Measurements from ENCODE around the gene DEPP1. TPM values are rescaled to one million over a fixed set of nuclear protein-coding genes. Genes with fewer than 3 reads are reported as not detected.

The DEPP1 gene
- total and polyA plus RNA-seq, 8 donors: 68.9 to 270 (median 173) TPM

GRCh38 chr10:44977287-44978212 is 1.1 kb downstream of the DEPP1 start:
- peak in 3 of 4 donors; percentile 1 to 3 (median 1) for ATAC-seq
- Histone ChIP-seq H3K4me1 (peaks cover 41 to 47% (median 43%) of the 10 kb centered on the region in 3 donors), H3K9me3 (no peaks in the 10 kb centered on the region), H3K27ac (peak overlapping the region; percentile 82 to 97 (median 90)), H3K36me3 (peaks cover 0 to 6% (median 6%) of the 10 kb centered on the region in 3 donors), H3K27me3 (no peaks in the 10 kb centered on the region), H3K4me3 (peak overlapping the region; percentile 63 to 97 (median 68))
- TF ChIP-seq CTCF (IDR thresholded peaks at IDR 0.05): no peak
- peak in 4 of 6 donors; percentile 54 to 87 (median 79) for DNase-seq
- WGBS, 2 donors: 7 to 8% methylated on average over 25 of the region's 25 CpGs
- no peak for FAIRE-seq
- intact Hi-C loops (cut with DNase I): no loop called here

- H3K27me3 ChIP-seq: no peaks in the 10 kb centered on the region
- no peak for TF ChIP-seq CTCF (IDR thresholded peaks at IDR 0.05)
- WGBS, 2 donors: 17 to 24% methylated on average over 9 of the region's 9 CpGs
- ATAC-seq: peak in 2 of 4 donors; percentile 0
- H3K36me3 ChIP-seq: peaks cover 0 to 8% (median 6%) of the 10 kb centered on the region in 3 donors
- no peak for FAIRE-seq
- peak overlapping the region; percentile 63 to 97 (median 68) for H3K4me3 ChIP-seq
- H3K27ac ChIP-seq: peak overlapping the region; percentile 82 to 97 (median 90)
- intact Hi-C loops (cut with DNase I): no loop called here
- H3K4me1 ChIP-seq: peaks cover 35 to 38% (median 37%) of the 10 kb centered on the region in 3 donors
- no peaks in the 10 kb centered on the region for H3K9me3 ChIP-seq
- peak in 3 of 6 donors; percentile 33 to 63 (median 36) for DNase-seq
Measured at GRCh38 chr10:44976352-44977198, 2.0 kb downstream of the DEPP1 start.

GRCh38 chr10:44975431-44976331 is 2.9 kb downstream of the DEPP1 start:
- H3K4me3 ChIP-seq: peak overlapping the region in 3 of 4 donors; percentile 63 to 97 (median 64)
- peak overlapping the region; percentile 82 to 97 (median 90) for H3K27ac ChIP-seq
- H3K36me3 ChIP-seq: peaks cover 0 to 17% (median 6%) of the 10 kb centered on the region in 3 donors
- TF ChIP-seq CTCF (IDR thresholded peaks at IDR 0.05): no peak
- peak in 5 of 6 donors; percentile 73 to 88 (median 84) for DNase-seq
- no peaks in the 10 kb centered on the region for H3K9me3 ChIP-seq
- WGBS, 2 donors: 9 to 11% methylated on average over 10 of the region's 10 CpGs
- no peaks in the 10 kb centered on the region for H3K27me3 ChIP-seq
- peaks cover 27 to 29% (median 28%) of the 10 kb centered on the region in 3 donors for H3K4me1 ChIP-seq
- no peak for FAIRE-seq
- peak; percentile 4 to 14 (median 13) for ATAC-seq
- intact Hi-C loops (cut with DNase I): loop anchor here in 1 of 3 donors (2.0 kb wide), 1 partner anchor 43 kb away; no protein-coding TSS in a partner anchor

Measured in pancreas (tissue), 10 donors.